Stimulated activated CD4-positive, alpha-beta T cell treated with anti-CD3 and anti-CD28 coated beads, Interleukin-2, amount 100 ng/mL, for 4 hours (primary cell): ENCODE measurements around the gene METRNL.

Experiments used
- DNase-seq: peaks from one replicate; pipeline ENCODE4 v3.0.0-alpha.2; 2020; ENCODE audit warnings: low read depth

The METRNL gene

GRCh38 chr17:83067718-83068261 is 11.6 kb upstream of the METRNL start:
- no peak for DNase-seq

- no peak for DNase-seq
Observed at GRCh38 chr17:83068641-83069570, 10.5 kb upstream of the METRNL start.

DNA sequence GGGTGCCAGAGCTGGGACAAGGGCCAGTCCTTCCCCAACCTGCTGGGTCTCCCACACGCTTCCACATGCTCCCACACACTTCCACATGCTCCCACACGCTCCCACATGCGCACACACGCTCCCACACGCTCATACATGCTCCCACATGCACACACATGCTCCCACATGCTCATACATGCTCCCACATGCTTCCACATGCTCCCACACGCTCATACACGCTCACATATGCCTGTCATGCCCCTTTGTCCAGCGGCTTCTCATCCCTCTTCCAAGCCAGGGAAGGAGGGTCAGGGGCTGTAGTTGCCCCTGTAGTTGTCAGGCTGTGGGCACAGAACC is 9.9 kb upstream of the METRNL start:
- DNase-seq = no peak

GRCh38 chr17:83069931-83070742 is 9.3 kb upstream of the METRNL start:
- DNase-seq = no peak

DNA sequence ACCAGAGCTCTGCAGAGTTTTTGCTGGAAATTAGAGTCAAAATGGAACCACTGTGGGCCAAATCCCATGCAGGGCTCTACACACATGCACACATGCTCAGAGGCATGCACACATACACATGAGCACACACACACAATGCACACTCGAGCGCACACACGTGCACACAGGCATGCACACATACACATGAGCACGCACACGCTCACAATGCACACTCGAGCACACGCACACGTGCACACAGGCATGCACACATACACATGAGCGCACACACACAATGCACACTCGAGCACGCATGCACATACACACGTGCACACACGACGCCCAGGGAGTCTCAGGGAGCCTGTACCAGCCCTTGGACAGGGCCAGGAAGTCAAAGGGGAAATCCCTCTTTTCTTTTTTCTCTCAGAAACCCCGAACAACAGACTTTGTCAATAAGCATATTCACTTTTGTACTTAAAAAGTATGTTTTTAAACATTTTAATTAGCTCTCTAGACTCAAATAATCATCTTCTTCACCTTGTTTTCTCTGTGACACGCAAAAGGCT is 8.5 kb upstream of the METRNL start:
- DNase-seq = no peak

GRCh38 chr17:83071365-83071764 is 8.0 kb upstream of the METRNL start:
- no peak for DNase-seq

DNA sequence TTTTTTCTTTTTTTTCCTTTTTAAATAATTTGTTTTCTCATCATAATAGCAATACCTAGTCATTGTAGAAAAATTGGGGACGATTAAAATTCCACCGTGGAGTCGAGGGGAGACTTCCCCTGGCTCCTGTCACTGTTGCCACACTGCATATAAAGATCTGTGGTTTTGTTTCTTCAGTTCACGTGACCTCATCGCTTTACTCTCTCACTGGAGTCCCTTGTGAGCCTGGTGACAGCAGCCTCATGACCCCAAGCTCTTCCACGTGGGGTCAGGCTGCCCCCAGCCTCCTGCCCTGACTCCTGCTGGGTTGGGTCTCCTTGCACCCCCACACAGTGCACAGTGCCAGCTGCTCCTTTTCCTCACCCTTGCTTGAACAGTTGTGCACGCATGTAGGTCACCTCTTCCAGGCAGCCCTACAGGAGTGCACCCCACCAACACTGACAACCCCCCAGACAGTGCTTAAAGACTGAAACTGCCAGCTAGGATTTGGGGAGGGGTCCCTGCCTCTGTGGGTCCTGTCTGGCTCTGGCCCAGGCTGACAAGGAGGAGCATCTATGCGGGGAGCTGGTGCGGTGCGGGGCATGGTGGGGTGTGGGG is 7.3 kb upstream of the METRNL start:
- DNase-seq = no peak

DNA sequence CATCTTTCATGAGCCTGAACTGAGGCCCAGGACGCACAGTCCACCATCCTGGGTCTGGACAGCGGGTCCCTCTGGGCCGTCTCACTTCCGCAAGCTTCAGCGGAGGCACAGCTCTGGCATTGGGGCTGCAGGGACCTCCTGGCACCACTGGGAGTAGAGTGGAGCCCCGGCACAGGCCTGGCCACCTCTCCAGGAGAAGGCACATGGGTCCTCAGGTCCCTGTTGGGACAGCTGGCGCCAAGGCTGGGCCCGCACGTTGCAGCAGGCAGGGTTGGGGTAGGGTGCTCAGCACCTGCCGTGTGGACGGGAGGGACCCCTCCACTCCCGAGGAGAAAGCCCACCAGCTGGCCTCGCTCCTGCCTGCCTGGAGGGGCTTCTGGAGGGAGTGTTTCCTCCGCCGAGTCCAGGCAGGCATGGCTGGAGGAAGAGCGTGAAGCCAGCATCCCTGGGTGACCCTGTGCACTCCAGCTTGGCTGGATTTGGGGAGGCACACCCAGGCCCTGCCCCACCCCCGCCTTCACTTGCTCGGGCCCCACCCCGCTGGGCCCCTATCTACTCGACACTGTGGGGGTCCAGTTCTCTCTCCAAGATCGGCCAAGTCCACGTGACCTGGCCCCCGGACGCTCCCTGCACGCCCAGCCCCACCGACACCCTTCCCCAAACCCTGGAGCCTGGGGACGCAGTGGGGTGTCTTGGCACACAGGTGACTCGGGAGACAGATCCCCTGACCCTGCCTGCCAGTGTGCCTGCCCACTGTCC is 6.6 kb upstream of the METRNL start:
- DNase-seq = no peak

- DNase-seq = no peak
Observed at GRCh38 chr17:83073389-83074063, 5.9 kb upstream of the METRNL start.

DNA sequence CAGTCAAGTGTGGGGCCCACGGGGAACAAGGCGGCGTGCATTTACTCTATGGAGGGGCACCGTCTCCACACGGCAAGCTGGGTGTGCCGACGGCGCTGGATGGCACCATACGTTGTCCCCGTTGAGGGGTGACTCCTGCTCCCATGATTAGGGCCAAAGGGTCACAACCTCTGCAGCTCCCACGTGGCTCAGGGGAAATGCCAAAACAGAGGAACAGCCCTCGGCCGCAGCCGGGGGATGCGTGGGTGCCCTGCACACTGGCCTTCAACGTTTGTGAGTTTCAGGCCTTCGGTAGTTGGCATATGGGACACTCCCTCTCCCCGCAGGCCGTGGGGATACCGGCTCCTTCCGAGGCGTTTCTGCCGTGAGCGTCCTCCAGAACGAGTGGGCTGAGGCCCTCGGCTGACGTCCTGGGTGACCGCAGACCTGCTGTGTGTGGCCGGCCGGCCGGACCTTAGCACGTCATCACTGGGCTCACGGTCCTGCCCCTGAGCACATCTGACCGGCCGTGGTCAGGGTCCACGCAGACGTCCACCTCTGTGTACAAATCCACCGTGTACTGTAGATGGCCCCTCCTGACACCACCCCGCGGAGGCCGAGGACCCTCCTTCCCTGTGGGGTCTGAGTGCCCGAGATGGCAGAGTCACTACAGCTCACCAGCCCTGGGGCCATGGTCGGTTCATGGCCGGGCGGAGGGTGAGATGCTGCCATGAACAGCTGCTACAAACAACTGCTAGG is 4.8 kb upstream of the METRNL start:
- DNase-seq = no peak

DNA sequence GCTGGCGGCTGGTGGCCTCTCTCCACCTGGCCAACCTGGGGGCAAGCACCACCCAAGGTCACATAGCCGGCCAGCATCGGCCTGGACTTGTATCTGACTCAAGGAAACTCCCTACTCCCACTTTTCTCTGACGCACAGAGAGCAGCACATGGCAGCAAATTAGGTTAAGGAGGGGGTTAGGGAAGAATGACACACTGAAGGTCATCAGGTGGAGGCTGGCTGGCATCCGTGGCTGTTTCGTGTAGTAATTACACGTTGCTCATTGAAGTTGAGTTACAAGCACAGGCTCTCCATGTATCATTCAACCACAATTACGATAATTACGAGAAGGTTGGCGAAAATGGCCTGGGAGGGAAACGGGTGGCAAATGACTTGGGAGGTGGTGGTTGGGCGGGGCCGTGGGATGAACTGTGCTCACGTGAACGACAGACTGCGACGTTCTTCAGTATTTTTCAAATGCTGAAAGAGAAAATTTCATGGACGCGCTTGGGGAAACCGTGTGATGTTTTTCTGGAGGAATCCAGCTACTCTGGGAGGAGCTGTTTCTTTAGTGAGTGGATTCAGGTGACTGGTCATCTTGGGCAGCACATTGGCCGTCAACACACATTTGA is 4.0 kb upstream of the METRNL start:
- no peak for DNase-seq

DNA sequence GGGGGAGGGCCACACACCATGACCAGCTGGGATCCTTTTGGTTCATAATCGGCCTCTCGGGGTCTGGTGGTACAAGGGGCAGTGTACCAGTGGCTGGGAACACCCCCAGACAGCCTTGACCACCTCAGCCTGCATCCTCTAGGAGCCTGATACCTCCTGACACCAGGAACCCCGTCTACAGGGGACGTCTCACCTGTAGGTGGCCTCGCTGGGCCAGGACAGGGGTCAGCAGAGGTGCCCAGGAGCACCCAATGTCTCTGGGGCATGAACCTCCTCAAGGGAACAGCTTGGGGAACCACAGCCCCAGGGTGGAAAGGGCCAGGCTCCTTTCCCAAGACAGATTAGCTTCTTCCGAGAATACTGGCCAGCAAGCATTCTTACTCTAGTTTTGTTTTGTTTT is 2.5 kb upstream of the METRNL start:
- DNase-seq = no peak

DNA sequence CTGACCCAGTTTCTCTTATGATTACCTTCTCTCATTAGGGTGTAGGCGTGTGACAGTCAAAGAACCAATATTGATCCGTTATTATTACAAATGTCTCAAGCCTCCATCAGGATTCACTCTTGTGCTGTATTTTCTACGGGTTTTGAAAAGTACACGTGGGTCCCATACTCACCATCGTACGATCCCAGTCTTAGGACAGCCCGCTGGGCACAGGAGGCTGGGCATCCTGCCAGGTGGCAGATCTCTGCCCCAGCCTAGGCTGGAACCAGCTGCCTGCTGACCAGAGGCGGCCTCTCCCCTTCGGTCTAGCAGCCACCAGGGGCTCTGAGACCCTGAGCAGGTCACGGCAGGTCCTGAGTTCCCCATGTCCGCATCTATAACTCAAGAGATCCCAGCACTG is 2.0 kb upstream of the METRNL start:
- no peak for DNase-seq

DNA sequence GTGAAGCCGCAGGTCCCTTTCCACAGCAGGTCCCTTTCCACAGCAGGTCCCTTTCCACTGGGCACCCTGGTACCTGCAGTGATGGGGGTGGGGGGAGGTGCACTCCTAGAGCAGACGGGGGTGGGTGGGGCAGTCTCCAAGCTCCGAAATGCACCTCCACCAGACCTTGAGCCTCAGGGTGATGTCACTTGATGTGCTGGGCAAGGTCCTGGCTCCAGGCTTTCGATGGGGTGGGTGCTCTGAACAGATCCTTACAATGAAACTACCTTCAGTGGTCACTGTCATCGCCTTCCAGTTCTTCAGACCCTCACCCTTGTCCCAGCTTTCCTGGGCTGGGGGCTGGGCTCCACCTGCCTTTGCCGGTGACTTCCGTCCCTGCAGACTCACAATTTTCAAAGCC is 1.5 kb upstream of the METRNL start:
- DNase-seq = no peak

- DNase-seq = no peak
Observed at GRCh38 chr17:83078378-83079351, 744 bp upstream of the METRNL start.

- no peak for DNase-seq
Observed at GRCh38 chr17:83079766-83080578, 563 bp downstream of the METRNL start.

DNA sequence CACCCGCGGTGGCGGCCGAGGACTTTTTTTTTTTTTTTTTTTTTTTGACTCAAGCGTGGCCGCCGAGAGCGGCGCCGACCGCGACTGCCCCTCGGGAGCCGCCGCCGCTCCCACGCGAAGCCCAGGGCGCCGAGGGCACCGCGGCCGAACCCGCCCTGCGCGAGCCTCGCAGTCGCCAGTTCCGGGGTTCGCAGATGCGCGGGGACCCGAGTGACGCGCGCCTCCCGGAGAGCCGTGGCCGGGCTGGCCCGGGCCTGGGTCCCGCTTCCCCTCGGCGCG is 1.1 kb downstream of the METRNL start:
- DNase-seq = no peak
